Measurements from ENCODE around the gene HUS1B.

GRCh38 chr6:665403-666267, 8.7 kb upstream of the HUS1B start:
- no peak for TF ChIP-seq POLR2A (IDR thresholded peaks at IDR 0.05; ENCODE audit: low read depth)
- TF ChIP-seq CTCF (IDR thresholded peaks at IDR 0.05): no peak
- TF ChIP-seq POLR2AphosphoS5 (IDR thresholded peaks at IDR 0.05): no peak
- TF ChIP-seq EP300 (IDR thresholded peaks at IDR 0.05): no peak

All from esophagus muscularis mucosa (tissue), 4 donors.